ENCODE measurements around the gene ZNF318. TPM values are rescaled to one million over a fixed set of nuclear protein-coding genes. Genes with fewer than 3 reads are reported as not detected.
"Not testable (repeated sequence)": the region's sequence is repeated elsewhere in the genome, so short reads cannot be mapped to it uniquely, and the experiment has no call there.

Gene ZNF318
- total RNA-seq, 1 donor from 2014 or later = 17.6 TPM

DNA sequence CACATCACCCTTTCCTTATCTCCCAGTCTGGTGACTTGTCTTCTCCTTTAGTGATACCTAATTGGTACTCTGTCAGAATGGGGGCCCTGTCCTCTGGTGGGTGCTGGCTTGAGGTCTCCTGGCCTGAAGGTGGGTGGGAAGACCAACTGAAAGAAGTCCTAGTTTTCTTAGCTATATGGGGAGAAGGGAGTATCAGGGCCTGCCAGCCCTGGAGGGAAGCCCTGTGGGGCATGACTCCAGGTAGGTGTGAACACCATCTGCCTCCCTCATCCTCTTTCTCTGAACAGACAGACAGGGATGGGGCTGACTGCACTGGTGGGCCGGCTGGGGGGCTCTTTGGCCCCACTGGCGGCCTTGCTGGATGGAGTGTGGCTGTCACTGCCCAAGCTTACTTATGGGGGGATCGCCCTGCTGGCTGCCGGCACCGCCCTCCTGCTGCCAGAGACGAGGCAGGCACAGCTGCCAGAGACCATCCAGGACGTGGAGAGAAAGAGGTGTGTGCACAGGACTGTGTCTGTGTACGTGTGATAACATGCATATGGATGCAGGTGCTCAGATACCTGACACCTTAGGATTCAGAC is 65.6 kb downstream of the ZNF318 start:
- Histone ChIP-seq H3K4me1 (peaks cover 5% of the 10 kb centered on the region), H3K9ac (no peak overlapping the region), H3F3A (ENCODE audit: low read depth) (peaks cover 3% of the 10 kb centered on the region), H3K4me3 (no peak overlapping the region), H3K4me2 (no peak overlapping the region), H3K27ac (no peak overlapping the region), H4K20me1 (ENCODE audit: low read depth) (no peaks in the 10 kb centered on the region), H2AFZ (replicated peaks) (no peak overlapping the region), H3K36me3 (no peaks in the 10 kb centered on the region), H3K9me3 (ENCODE audit: low read depth) (no peaks in the 10 kb centered on the region), H3K79me2 (ENCODE audit: low read depth) (no peaks in the 10 kb centered on the region), H3K27me3 (no peaks in the 10 kb centered on the region)
- Mint-ChIP-seq H3K9me3 (no peaks in the 10 kb centered on the region), H3K27ac (peak overlapping the region; percentile 53), H3K36me3 (no peaks in the 10 kb centered on the region), H3K4me3 (no peak overlapping the region), H3K27me3 (ENCODE audit: insufficient read depth, low read depth) (peaks cover 10% of the 10 kb centered on the region), H3K4me1 (peaks cover 2% of the 10 kb centered on the region)
- DNase-seq (ENCODE audit: low spot score) = no peak
- no peak for TF ChIP-seq EZH2phosphoT487 (IDR thresholded peaks at IDR 0.05)
- TF ChIP-seq CTCF (IDR thresholded peaks at IDR 0.05) = no peak
- TF ChIP-seq EZH2 (IDR thresholded peaks at IDR 0.05) = no peak

DNA sequence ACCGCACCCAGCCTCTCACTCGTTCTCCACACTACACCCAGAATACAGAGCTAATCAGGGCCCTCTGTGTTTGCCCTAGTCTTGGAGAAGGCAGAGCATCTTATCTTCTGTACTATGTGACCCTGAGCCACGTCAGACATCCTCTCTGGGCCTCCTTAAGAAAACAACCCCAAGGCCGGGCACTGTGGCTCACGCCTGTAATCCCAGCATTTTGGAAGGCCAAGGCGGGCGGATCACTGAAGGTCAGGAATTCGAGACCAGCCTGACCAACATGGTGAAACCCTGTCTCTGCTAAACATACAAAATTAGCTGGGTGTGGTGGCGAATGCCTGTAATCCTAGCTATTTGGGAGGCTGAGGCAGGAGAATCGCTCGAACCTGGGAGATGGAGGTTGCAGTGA is 66.4 kb downstream of the ZNF318 start:
- not testable (repeated sequence) for H3K27me3 ChIP-seq; H3K4me1 ChIP-seq; H3K9me3 Mint-ChIP-seq; H3K4me3 ChIP-seq; H3K36me3 Mint-ChIP-seq; H3K9me3 ChIP-seq (ENCODE audit: low read depth); H3K4me3 Mint-ChIP-seq; H3K27me3 Mint-ChIP-seq (ENCODE audit: insufficient read depth, low read depth); H3K4me1 Mint-ChIP-seq; H3F3A ChIP-seq (ENCODE audit: low read depth); H3K27ac ChIP-seq; H3K79me2 ChIP-seq (ENCODE audit: low read depth); H3K36me3 ChIP-seq; H4K20me1 ChIP-seq (ENCODE audit: low read depth); H3K9ac ChIP-seq; DNase-seq (ENCODE audit: low spot score); H3K4me2 ChIP-seq; H2AFZ ChIP-seq (replicated peaks); H3K27ac Mint-ChIP-seq

DNA sequence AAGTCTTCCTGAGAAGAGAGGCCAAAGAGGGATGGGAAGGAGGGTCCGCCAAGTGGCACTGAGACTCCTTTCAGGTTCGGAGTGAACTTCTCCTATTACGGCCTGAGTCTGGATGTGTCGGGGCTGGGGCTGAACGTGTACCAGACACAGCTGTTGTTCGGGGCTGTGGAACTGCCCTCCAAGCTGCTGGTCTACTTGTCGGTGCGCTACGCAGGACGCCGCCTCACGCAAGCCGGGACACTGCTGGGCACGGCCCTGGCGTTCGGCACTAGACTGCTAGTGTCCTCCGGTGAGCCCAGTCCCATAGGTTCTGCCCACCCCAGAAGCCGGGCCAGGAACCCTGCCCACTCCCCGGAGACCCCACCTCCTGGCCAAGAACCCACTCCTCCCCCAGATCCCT is 67.3 kb downstream of the ZNF318 start:
- peaks cover 3% of the 10 kb centered on the region for H3K27me3 Mint-ChIP-seq (ENCODE audit: insufficient read depth, low read depth)
- H3K36me3 ChIP-seq = no peaks in the 10 kb centered on the region
- H2AFZ ChIP-seq (replicated peaks) = no peak overlapping the region
- H3K4me2 ChIP-seq = no peak overlapping the region
- H4K20me1 ChIP-seq (ENCODE audit: low read depth) = no peaks in the 10 kb centered on the region
- TF ChIP-seq CTCF (IDR thresholded peaks at IDR 0.05) = no peak
- no peak for TF ChIP-seq EZH2phosphoT487 (IDR thresholded peaks at IDR 0.05)
- TF ChIP-seq EZH2 (IDR thresholded peaks at IDR 0.05) = no peak
- H3K27me3 ChIP-seq = no peaks in the 10 kb centered on the region
- H3K36me3 Mint-ChIP-seq = no peaks in the 10 kb centered on the region
- H3K4me3 ChIP-seq = no peak overlapping the region
- H3K27ac Mint-ChIP-seq = peak overlapping the region; percentile 81
- no peak overlapping the region for H3K4me3 Mint-ChIP-seq
- peaks cover 4% of the 10 kb centered on the region for H3K4me1 Mint-ChIP-seq
- no peaks in the 10 kb centered on the region for H3K9me3 Mint-ChIP-seq
- H3F3A ChIP-seq (ENCODE audit: low read depth) = peaks cover 6% of the 10 kb centered on the region
- H3K9ac ChIP-seq = no peak overlapping the region
- no peak for DNase-seq (ENCODE audit: low spot score)
- no peaks in the 10 kb centered on the region for H3K79me2 ChIP-seq (ENCODE audit: low read depth)
- H3K9me3 ChIP-seq (ENCODE audit: low read depth) = no peaks in the 10 kb centered on the region
- H3K27ac ChIP-seq = no peak overlapping the region
- H3K4me1 ChIP-seq = peaks cover 9% of the 10 kb centered on the region

GRCh38 chr6:43301081-43301870 is 68.2 kb downstream of the ZNF318 start:
- Mint-ChIP-seq H3K4me3 (no peak overlapping the region), H3K27me3 (ENCODE audit: insufficient read depth, low read depth) (peaks cover 6% of the 10 kb centered on the region), H3K9me3 (no peaks in the 10 kb centered on the region), H3K4me1 (peaks cover 6% of the 10 kb centered on the region), H3K27ac (peak overlapping the region; percentile 81), H3K36me3 (no peaks in the 10 kb centered on the region)
- no peak overlapping the region for H3K4me3 ChIP-seq
- no peak for DNase-seq (ENCODE audit: low spot score)
- H3K9ac ChIP-seq = no peak overlapping the region
- peaks cover 6% of the 10 kb centered on the region for H3F3A ChIP-seq (ENCODE audit: low read depth)
- no peaks in the 10 kb centered on the region for H3K79me2 ChIP-seq (ENCODE audit: low read depth)
- peaks cover 12% of the 10 kb centered on the region for H3K4me1 ChIP-seq
- H3K27me3 ChIP-seq = no peaks in the 10 kb centered on the region
- H3K9me3 ChIP-seq (ENCODE audit: low read depth) = no peaks in the 10 kb centered on the region
- H2AFZ ChIP-seq (replicated peaks) = no peak overlapping the region
- H4K20me1 ChIP-seq (ENCODE audit: low read depth) = no peaks in the 10 kb centered on the region
- no peaks in the 10 kb centered on the region for H3K36me3 ChIP-seq
- H3K27ac ChIP-seq = no peak overlapping the region
- no peak for TF ChIP-seq EZH2phosphoT487 (IDR thresholded peaks at IDR 0.05)
- no peak for TF ChIP-seq EZH2 (IDR thresholded peaks at IDR 0.05)
- no peak for TF ChIP-seq CTCF (IDR thresholded peaks at IDR 0.05)
- no peak overlapping the region for H3K4me2 ChIP-seq

Data from neural progenitor cell (in vitro differentiated cells).